NAMALWA (cell line): ENCODE measurements around the gene NACA2.
"Not testable (repeated sequence)": the region's sequence is repeated elsewhere in the genome, so short reads cannot be mapped to it uniquely, and the experiment has no call there.

Experiments
- DNase-seq: peaks from one replicate; pipeline ENCODE4 v3.0.0-alpha.2; 2015; ENCODE audit warnings: low spot score

Gene NACA2

GRCh38 chr17:61599608-61600007, 8.6 kb upstream of the NACA2 start:
- DNase-seq, result no peak

DNA sequence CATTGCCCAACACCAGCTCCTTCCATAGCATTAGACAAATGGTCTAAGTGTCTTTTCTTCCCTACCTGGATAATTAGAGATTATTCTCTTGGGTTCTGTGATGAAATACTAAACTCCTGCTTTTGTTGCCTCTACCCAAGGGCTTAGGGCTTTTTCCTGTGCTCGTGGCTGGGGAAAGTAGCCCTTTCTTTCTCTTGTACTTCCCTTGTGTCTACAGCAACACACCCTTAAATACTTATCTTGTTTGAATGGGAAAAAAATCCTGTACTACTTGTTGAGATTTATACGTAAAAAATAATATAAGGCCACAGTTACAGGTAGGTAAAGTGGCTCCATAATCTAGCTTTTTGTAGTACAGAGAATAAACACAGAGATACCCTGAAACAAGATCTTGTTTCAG, 7.0 kb upstream of the NACA2 start:
- DNase-seq, result no peak

DNA sequence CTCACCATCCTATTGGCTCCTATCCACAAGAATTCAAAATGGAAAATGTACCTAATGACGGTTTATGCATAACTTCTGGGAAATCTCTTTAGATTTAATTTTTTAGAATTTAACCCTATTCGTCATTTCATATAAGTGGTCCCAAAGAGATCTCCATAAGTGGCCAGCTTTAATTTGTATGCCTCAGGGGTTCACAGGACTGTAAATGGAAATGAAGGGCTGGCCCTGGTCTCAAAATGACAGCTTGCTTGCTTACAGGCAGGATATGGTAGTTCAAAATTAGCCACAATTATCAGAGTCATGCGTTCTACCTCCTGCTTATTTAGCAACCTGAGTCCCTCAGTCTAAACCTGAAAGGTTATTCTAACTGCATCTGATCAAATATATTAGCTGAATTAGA, 6.6 kb upstream of the NACA2 start:
- DNase-seq, result no peak

- DNase-seq, result no peak
Measured at GRCh38 chr17:61595418-61596186, 4.6 kb upstream of the NACA2 start.

- DNase-seq, result no peak
Measured at GRCh38 chr17:61594294-61594825, 3.3 kb upstream of the NACA2 start.

DNA sequence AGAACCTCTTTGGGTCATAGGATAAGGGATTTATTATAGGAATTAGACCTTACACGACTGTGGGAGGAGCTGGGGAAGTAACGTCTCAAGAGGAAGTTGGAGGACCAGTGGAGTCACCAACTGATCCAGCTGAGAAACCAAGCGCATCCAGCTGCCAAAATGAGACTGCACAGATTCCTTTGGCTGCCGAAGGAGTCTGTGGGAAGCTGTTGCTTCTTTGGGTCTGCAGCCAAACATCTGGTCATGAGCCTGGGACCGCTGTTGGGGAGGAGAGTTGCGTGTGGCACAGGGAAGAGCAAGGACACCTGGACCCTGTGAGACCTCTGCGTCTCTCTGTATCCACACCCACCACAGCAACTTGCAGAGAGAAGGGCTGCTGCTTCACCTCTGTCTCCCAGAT, 2.4 kb upstream of the NACA2 start:
- no peak for DNase-seq

DNA sequence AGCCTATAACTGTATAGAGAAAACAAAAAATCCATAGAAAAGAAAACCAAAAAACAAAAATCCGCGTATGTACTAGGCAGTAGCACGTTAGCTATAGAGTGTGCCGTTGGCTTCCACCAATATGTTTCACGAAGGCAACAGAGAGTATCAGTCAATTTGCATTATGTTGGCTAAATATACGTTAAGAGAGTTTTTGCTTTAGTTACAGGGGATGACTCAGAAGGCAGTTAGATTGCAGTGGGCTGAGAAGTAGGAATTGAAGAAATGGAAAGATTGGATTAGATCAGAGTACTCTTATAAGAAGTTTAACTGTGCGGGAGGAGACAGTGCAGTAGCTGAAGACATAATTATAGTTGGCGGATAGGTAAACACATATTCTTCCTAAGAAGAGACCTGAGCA, 911 bp upstream of the NACA2 start:
- DNase-seq, result no peak

GRCh38 chr17:61589990-61590389, 1.0 kb downstream of the NACA2 start:
- no peak for DNase-seq

DNA sequence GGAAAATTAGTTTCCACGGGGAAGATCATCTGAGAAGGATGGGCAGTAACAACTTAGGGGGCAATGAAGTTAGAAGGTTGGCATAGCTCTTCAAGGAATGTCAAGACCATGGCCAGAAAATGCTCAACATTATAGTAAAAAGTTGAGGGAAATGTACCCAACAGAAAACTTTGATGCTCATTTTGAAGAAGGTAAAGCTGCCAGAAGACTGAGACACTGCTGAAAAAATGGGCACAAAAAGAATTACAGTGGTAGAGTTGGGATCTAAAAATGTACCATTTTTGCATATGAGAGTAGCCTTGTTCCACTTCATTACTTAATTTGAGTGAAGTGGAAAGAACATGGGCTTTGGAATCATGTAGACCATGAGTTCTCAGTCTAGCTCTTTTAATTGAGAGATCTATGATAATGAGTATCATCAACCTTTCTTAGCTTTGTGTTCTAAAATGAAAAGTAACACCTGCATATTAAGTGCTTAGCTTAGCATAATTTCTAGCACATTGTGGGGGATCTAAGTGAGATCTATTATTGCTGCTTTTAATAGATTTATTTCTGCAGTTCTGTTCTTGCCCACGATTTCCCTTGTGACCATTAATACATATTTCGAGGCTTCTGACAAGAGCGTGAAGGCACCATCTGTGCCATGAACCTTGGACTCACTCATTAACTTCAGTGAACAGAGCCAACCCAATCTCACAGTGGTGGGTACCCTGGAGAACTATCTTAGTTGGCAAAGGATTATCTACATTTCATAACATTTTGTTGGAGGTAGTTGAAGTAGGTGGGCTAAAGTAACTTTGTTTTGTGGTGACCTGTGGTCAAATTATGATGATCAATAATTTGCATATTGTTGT, 3.0 kb downstream of the NACA2 start:
- DNase-seq, result peak; percentile 17

DNA sequence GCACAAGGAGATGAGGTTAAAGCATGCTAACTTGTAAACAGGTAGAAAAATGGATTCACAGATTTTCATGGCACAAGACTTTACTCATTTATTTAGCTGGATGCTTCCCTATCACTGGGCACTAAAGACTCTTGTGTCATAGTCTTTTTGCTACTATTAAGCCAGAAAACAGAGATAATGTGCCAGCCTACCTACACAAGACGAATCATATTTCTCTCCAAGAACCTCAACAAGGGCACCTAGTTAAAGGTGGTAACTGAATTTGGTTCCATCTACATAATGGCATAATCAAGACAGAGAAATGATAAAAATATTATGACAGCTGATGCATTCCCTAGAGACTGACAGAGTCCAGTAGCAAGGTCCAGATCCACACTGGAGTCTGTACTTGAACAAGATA, 3.8 kb downstream of the NACA2 start:
- DNase-seq, result no peak

DNA sequence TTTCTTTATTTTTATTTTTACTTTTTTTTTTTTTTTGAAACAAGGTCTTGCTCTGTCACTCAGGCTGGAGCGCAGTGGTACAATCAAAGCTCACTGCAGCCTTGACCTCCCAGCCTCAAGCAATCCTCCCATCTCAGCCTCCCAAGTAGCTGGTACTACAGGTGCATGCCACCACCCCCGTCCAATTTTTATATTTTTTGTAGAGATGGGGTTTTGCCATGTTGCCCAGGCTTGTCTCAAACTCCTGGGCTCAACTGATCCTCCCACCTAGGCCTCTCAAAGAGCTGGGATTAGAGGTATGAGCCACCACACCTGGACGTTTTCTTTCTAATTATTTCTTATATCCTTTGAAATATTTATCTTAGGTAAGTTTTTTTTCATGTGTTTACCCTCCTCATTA, 4.4 kb downstream of the NACA2 start:
- DNase-seq, result not testable (repeated sequence)

- no peak for DNase-seq
Measured at GRCh38 chr17:61586031-61586566, 4.9 kb downstream of the NACA2 start.

DNA sequence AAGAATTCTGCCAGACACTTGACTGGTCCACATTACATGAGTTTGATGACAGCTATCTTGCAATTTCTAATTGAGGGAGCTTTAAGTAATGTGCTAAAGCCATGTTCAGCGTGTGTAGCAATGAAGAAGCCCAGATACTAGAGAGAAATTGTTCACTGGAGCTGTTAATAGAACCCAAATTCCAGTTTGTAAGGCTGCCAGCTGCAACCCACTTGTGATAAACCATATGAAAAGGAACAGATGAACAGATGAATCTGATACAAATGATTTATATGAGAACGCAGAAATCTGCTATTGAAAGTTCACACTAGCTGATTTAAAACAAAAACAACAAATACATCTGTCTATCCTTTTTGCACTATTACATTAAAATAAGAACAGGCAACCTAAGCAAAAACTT, 6.2 kb downstream of the NACA2 start:
- DNase-seq, result no peak

- no peak for DNase-seq
Measured at GRCh38 chr17:61584266-61584665, 6.8 kb downstream of the NACA2 start.

DNA sequence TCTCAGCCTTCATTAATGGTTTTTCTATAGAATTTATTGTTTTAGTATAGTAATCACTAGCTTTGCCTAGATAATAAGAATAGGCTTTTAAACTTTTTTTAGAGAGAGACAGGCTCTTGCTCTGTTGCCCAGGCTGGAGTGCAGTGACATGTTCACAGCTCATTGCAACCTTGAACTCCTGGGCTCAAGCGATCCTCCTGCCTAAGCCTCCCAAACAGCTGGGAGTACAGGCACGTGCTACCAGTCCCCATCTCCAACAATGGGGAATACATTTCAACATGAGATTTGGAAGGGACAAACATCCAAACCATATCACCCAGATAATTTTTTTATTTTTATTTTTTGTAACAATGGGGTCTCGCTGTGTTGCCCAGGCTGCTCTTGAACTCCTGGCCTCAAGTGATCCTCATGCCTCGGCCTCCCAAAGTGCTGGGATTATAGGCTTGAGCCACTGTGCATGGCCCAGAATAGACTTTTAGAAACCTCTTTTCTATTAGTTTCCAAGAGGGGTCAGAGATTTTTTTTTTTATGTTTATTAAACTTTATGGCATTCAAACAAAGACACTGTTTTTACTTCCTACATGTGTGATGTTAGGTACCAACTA, 7.3 kb downstream of the NACA2 start:
- no peak for DNase-seq

DNA sequence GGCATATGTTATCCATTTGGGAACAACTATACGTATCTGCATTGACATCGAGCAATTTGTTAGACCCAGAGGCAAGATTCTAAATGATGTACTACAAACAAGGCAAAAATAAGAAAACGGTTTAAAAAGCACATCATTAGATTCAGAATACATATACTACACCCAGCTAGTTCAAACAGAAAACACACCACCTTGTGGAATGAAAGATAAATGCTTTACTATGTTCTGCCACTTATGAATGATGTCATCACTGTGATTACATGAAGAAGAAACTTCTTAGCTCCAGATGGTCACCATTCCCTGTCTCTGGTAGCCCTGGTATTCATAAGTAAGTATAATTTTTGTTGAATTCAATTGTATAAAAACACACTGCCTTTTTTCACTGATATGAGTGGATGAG, 7.8 kb downstream of the NACA2 start:
- DNase-seq, result peak; percentile 81

GRCh38 chr17:61582593-61582992, 8.4 kb downstream of the NACA2 start:
- DNase-seq, result no peak

DNA sequence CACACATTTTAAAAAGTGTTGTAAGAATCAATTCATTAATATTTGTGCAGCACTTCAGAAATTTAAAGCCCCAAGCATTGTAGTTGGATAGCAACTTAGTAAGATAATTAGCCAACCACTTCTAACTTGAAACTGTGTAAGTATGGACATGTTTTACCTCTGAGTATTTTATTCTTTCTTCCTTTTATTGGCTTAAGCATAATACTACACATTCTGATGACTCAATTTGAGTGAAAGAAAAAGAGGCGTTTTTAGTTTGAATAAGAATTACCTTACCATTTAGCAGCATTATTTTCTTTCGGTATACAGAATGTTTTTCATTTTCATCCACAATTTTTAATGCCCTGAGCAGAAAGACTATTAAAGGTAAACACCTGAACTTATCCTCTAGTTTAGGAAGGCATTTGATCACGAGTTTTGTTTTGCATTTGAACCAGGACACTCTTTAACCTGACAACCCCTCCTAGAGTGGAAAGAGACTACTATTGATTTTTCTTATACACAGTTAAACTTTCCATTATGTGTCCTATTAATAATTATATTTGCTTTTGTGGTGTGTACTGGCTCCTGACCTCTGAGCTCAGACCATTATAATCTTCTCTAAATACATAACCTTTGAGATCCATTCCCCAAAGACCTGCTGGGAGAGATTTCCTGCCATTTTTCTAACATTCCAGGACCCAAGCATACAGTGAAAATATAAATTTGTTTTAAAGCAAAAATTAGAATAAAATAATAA, 9.2 kb downstream of the NACA2 start:
- DNase-seq, result no peak

- DNase-seq, result no peak
Measured at GRCh38 chr17:61580502-61580901, 10.5 kb downstream of the NACA2 start.

DNA sequence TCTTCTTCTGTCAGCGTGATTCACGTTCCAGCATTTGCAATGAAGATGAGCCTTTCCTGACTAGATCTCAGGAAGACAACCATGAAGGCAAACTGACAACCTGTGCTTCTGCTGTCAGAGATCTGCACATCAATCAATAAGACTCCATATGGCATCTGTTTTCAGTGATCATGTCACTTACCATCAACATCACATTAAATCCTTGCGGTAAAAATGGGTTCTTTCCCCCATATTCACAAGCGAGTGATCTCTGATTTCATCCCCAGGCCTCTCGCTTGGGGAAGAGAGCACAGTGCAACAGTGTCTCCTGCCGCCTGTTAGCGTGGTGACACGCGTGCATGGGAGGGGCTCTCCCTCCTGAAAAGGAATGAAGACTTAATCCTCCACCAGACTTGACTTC, 11.1 kb downstream of the NACA2 start:
- DNase-seq, result no peak

DNA sequence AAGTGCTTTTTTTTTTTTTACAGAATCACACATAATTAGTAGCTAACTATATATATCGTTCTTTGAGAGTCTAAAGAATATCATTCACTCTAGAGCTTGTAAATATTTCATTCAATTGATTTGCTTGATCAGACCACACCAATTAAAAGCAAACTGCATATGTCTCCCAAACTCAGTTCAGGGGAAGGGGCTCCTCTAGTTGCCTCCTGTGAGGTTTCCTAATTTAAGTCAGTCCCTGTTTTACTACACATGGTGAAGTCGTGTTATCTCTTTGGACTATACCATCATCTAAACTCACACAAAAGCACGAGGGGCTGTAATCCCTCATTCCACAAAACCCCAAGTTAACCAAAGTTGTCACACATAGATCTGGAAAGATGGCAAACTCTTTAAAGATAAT, 11.7 kb downstream of the NACA2 start:
- DNase-seq, result no peak

GRCh38 chr17:61578645-61579044, 12.4 kb downstream of the NACA2 start:
- DNase-seq, result no peak
